Dermis microvascular lymphatic vessel endothelial cell (primary cell): Measurements from ENCODE around the gene FGG. TPM values are rescaled to one million over a fixed set of nuclear protein-coding genes. Genes with fewer than 3 reads are reported as not detected.

Experiments used
- DNase-seq, 2 donors: peaks; one replicate each; pipeline versions ENCODE4 v3.0.0 to v3.0.0-alpha.2; 2010; ENCODE audit warnings: low read depth in 2 of 2
- total RNA-seq: library from RNA; depleted of rRNA; stranded (reverse); fragments of >200 nt; gene quantifications from 2 replicates; pipeline ENCODE4 v1.2.1, GENCODE V29; 2014

FGG gene
- not detected in 2 replicates for total RNA-seq

DNA sequence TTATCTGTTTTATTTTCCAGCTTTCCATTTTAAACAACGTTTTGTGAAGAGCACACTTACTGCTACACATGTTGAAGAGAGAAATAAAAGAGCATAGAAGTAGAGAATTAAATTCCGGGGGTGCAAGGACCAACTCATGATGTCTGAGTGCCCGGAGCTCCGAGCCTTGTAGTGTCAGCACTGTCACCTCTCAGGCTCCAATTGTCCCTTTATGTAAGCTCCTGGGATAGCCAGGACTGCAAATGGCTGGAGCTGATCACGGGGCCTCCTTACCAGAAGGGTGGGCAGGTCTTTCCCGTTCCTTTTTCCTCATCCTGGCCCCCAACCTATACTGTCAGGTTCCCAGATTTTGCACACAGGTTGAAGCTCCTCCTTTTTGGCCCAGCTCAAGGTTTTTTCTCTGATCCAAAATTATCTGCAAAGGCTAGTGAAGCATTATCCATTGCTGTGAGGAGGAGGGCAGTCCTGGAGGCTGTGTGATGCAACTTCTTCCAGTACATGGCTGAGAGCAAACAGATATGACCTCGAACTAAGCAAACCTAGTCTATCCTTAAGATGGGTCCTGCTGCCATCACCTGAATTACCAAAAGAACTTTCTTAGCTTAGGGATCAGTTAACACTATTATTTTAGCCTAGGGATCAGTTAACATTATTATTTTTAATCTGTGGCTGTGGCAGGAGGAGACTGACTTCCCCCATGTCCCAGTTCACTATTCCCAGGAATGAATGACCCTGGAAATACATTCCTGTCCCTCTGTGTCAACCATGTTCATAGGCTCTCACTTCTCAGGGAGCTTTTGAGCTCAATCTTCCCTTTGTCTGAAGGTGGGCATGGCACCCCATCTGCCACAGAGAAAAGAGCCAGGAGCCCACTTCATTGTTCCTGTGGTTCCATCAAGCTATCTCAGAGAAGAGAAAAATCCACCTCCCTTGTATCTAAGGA, at the start of gene FGG:
FGG (minus strand) TSS at position 185 of the 943 bp plus-strand sequence; CDS start at position 138, 47 bp downstream.
- no peak for DNase-seq

DNA sequence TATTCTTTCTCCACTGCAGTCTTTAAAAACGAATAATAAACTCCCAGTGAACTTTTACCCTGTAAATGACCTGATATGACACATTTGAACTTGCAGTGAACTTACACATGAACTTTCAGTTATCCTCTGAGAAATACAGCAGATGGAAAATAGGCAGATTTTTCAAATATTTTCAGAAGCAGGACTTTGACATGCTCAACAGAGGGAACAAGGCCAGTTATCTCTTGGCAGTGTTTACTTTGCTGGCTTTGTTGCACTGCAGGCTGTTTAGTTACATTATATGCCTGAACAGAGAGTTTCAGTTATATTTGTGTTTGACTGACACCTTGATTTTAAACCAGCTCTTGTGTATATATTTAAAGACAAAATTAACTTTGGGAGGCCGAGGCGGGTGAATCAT, 47.6 kb upstream of the FGG start:
- no peak for DNase-seq

DNA sequence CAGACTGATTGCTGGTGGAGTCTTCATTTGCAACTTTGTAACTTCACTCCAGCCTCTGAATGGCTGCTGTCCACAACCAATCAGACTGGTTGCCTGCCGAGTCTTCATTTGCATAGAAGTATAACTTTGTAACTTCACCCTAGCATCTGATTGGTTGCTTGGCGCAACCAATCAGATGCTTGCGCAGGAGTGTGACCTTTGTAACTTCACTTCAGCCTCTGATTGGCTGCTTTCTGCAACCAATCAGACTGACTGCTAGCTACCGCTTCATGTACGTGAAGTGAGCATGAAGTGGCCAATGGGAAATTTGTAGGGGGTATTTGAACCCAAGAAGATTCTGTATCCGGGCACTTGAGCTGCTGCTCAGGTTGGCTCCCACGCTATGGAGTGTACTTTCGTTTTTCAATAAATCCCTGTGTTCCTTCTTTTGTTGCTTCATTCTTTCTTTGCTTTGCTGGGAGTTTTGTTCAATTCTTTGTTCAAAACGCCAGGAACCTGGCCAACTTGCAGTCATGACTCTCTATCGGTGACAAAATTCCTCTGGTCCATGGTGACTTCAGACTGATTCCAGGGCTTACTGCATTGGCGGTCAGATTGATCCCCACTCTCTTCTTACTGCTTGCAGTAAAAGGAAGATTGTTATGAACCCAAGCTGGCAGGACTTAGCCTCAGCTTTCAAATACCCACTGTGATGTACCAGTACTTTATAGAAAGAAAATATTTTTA, 46.4 kb upstream of the FGG start:
- DNase-seq: no peak

DNA sequence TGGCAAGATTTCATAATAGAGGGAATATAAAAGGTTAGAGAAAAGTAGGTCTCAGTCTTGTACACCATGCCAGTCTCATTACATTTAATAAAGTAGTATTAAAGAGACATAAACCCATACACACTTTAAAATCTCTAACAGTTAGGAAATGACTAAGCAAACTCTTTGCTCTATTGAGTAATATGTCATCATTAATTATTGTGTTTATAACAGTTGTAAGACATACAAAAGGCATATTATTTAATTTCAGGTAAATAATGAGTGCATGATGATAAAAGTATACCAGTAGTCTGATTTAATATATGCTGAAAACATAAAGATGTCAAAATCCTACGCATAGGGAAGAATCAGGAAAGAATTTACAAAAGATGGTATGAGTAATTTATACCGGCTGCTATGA, 31.0 kb upstream of the FGG start:
- DNase-seq: no peak

GRCh38 chr4:154642373-154643009, 30.0 kb upstream of the FGG start:
- DNase-seq: no peak

GRCh38 chr4:154640999-154641398, 28.5 kb upstream of the FGG start:
- no peak for DNase-seq

GRCh38 chr4:154634058-154634457, 21.6 kb upstream of the FGG start:
- DNase-seq: no peak

DNA sequence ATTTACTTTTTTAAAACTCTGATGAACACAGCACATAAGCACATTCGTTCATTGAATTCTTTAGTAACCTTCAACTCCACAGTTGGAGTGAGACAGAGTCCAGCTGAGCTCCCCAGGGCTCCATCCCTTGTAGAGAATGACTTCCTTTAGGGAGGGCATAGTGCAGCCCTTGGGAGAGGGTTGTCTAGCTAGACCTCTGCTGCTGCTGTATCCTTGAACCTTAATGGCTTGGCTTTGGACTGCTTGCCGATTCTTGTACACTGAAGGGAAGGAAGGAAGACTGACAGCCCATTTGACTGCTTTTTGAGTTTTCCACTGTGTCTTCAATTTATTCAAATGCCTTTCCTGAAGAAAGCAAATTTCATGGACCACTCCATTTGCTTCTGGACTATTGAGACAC, 19.4 kb upstream of the FGG start:
- DNase-seq: no peak

DNA sequence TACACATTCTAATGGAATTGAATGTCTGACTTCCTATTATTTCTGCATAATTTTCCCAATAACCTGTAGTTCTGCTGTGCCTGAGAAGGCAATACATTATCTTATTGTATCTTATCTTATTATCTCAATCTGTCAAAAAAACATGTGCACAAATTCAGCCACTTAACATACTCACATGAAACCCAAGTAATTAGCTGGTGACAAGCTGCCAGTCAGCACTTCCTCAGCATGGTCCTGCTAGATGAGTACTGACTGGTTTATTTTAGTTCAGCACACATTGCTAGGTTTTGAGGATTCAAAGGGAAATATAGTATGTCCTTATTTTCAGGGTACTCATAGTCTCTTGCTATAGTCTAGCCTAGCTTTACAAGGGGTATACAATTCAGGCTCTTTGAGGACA, 17.9 kb upstream of the FGG start:
- no peak for DNase-seq

- DNase-seq: peak in 1 of 2 donors; percentile 46
Observed at GRCh38 chr4:154626793-154627484, 14.5 kb upstream of the FGG start.

DNA sequence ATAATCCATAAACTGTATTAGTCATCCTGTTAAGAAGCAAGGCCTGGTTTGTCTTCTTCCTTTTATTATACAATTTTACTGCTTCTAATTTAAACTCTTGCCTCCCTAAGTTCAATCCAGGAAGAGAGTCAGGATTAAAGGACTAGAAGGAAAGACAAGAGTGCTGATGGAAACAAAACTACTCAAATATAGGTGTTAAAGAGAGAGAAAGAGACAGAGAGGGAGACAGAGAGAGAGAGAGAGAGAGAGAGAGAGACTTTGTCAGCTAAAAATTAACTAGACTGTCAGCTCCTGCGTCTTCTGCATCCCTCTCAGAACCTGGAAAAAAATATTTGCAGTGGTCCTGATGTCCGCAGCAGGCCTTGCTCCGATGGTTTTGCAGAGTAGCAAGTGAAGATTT, 13.5 kb upstream of the FGG start:
- DNase-seq: no peak

DNA sequence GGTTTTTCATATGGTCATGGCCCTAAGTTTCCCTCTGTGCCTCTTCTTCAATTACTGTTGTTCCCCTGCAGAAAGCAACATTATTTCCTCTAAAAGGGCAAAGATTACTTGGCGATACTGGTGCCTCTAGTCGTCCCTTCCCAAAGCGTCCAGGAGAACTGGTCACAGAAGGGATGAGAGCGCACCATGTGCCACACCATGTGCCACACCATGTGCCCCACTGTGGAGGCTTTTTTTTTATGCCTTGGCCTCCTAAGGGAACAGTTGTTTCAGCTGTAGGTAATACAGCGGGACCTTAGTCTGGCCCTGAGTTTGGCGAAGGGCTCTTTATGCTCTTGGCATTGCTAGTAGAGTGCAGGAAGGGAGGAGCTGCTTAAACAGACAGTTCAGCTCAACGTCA, 11.5 kb upstream of the FGG start:
- no peak for DNase-seq

GRCh38 chr4:154623436-154623835, 11.0 kb upstream of the FGG start:
- DNase-seq: no peak

DNA sequence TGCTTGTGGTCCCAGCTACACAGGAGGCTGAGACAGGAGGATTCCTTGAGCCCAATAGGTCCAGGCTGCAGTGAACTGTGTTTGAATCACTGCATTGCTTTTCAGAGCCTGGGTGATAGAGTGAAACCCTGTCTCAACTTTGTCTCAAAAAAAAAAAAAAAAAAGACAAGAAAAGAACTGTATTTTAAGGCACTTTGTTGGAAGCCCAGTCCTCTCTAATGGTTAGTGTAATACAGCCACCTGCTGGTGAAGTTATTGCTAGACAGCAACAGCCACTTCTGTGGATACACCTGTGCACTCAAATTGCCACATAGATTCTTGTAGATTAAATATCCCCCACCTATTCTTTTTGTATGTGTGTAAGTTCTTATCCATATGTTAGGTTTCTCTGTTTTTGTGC, 10.1 kb upstream of the FGG start:
- DNase-seq: peak in 1 of 2 donors; percentile 56

GRCh38 chr4:154620111-154620510, 7.7 kb upstream of the FGG start:
- no peak for DNase-seq

DNA sequence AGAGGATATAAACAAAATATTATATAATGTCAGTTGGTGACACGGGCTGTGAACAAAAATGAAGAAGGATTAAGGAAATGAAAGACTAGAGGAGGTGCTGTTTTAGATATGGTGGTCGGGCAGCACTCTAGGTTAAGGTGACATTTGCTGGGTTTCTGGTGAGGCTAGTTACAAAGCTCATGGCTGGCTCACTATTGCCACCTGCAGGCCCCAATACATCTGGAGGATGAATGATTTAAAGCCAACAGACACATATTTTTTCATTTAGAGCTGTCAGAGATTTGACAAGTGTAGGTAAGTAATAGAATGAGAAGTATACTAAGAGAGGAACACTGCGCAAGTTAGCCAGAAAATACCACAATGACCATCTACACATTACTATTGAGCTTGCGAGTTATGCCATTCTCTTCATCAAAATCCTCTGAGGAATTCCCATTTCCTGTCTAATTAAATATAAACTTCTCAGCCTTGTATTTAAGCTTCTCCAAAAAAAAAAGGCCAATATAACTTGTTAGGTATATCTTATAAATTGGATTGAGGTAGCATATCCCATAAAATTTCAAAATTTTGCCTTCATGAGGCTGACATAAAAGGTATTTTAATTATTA, 6.4 kb upstream of the FGG start:
- DNase-seq: peak; percentile 30 to 53

GRCh38 chr4:154617820-154618317, 5.4 kb upstream of the FGG start:
- no peak for DNase-seq

DNA sequence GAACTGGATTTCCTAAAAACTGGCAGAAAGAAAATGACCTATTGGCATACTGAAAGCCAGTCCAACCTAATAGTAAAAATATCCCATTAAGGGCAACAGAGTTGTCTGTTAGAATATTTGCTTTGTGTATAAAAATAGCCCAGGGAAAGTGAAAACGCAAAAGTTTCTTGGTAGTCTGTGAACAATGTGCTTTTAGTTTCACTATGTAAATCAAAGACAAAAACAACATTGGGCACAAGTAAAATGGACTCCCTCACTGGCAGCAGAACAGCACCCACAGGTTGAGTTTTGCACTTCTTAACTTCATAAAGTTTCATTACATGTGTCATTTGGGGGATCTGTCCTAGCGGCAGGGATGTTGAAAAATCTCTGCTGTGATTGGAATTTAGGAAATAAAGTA, 4.3 kb upstream of the FGG start:
- DNase-seq: no peak

DNA sequence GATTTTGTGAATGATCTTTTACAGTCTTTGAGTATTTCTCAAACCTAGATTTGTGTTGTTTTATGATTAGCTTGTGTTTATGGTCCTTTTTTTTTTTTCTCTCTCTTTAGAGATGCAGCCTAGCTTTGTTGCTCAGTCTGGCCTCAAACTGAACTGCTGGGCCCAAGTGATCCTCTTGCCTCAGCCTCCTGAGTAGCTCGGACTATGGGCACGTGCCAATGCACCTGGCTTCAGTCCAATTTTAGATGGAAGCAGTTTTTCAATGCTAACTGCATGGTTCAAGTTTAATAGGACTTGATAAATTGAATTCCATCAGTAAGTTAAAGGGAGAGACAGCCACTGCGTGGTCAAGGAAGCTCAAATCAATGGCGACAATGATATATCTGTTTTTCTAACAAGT, 3.8 kb upstream of the FGG start:
- DNase-seq: no peak

DNA sequence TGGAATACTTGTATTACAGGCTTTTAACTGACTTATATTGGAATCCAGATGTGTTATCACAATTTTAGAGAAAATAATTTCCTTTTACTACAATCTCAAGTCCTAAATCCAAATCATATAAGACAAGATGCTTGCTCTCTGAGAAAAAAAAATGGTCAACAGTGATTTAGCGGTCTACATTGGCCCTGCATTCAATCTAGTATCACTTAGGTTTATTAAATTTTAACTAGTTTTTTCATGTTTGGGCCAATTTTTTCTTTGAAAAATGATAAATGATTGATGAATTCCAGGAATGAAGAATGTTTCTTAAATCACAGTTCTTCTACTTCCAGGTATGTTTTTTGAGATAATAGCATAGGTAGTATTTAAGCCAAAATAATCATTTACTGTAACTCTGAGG, 2.8 kb upstream of the FGG start:
- no peak for DNase-seq

DNA sequence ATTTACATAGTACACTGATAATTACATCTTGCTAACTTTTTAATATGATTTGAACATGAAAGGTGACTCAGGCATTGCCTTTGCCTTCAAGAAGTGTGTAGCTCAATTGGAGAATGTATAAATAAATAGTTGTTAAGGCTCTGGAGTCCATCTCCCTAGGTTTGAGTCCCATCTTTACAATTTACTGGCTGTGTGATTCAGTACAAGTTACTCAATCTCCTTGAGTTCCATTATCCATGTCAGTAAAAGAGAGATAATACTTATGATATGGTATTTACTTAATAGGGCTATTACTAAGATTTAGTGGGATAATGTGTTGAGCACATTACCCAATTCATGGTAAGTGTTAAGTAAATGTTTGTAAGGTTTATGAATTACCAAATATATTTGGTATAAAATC, 1.9 kb upstream of the FGG start:
- no peak for DNase-seq
